Sigmoid colon (tissue), 7 donors: ENCODE data around the gene DLGAP4. TPM values are rescaled to one million over a fixed set of nuclear protein-coding genes. Genes with fewer than 3 reads are reported as not detected.

ENCODE experiments used
- DNase-seq: peaks from one replicate; pipeline ENCODE4 v3.0.0-alpha.2; 2019
- H3K27ac ChIP-seq, 4 donors: fragments of 200-600 bp; sonication (generic); one replicate each; pipeline ENCODE4 v1.5.1; 2016 to 2019; ENCODE audit warnings: mild to moderate bottlenecking in 1 of 4
- H3K27me3 ChIP-seq, 3 donors: fragments of 200-600 bp; sonication (generic); one replicate each; pipeline ENCODE4 v1.5.1; 2019; ENCODE audit warnings: mild to moderate bottlenecking in 1 of 3
- H3K36me3 ChIP-seq, 4 donors: fragments of 200-600 bp; sonication (generic); one replicate each; pipeline ENCODE4 v1.5.1; 2016 to 2019
- H3K4me1 ChIP-seq, 4 donors: fragments of 200-600 bp; sonication (generic); one replicate each; pipeline ENCODE4 v1.5.1; 2017 to 2019
- H3K4me3 ChIP-seq, 4 donors: fragments of 200-600 bp; sonication (generic); one replicate each; pipeline ENCODE4 v1.5.1; 2017 to 2019; ENCODE audit warnings: mild to moderate bottlenecking in 2 of 4, moderate library complexity in 1 of 4
- H3K9me3 ChIP-seq, 4 donors: fragments of 200-600 bp in 3 of 4; sonication (generic) in 3 of 4; one replicate each; pipeline versions ENCODE4 v1.5.1 to v1.6.1; 2013 to 2019
- CTCF ChIP-seq, 4 experiments: fragments of 450-650 bp in 3 of 4; fragments of 200-600 bp in 1 of 4; IDR thresholded peaks; one replicate each; pipeline ENCODE4 v1.5.1; 2016 to 2019; ENCODE audit warnings: antibody characterized with exemption in 4 of 4, mild to moderate bottlenecking in 3 of 4, moderate library complexity in 2 of 4
- EP300 ChIP-seq, 4 donors: sonication (generic); formaldehyde crosslinking; IDR thresholded peaks; one replicate each; pipeline ENCODE4 v1.6.1; 2017; ENCODE audit warnings: antibody characterized with exemption in 4 of 4
- POLR2A ChIP-seq, 2 donors: fragments of 450-650 bp; IDR thresholded peaks; one replicate each; pipeline ENCODE4 v1.6.1; 2016; ENCODE audit warnings: antibody characterized with exemption in 2 of 2, mild to moderate bottlenecking in 2 of 2, moderate library complexity in 2 of 2
- POLR2AphosphoS5 ChIP-seq, 4 donors: sonication (generic); formaldehyde crosslinking; IDR thresholded peaks; one replicate each; pipeline ENCODE4 v1.6.1; 2017; ENCODE audit warnings: antibody characterized with exemption in 4 of 4
- WGBS, 2 donors: extraction: QIAGEN DNeasy Blood & Tissue Kit; methylation state at CpG; one replicate each; pipeline ENCODE4 v1.1.7; 2013; 5-methylcytosine and 5-hydroxymethylcytosine counted together
- intact Hi-C: fragments of 100-400 bp; cut with DNase I; formaldehyde crosslinking; loops from one replicate; pipeline ENCODE4 v1.15.1; 2023
- polyA plus RNA-seq, 3 donors: library from polyadenylated mRNA; stranded (reverse); fragments of 200-250 nt; gene quantifications; one replicate each; pipeline ENCODE4 v1.2.3, GENCODE V29; 2013
- total RNA-seq, 4 donors: library from RNA; depleted of rRNA; stranded (reverse); fragments of >200 nt; gene quantifications; one replicate each; pipeline ENCODE4 v1.1.0, GENCODE V29; 2016
- donor health status: healthy with polysubstance abuse.
- donor health status: Bipolar disorder and iron deficiency.
- donor health status: healthy.

The DLGAP4 gene
- total and polyA plus RNA-seq, 7 donors = 21.0 to 60.7 (median 36.9) TPM

GRCh38 chr20:36544134-36545018 lies 238.2 kb downstream of the DLGAP4 start:
- Histone ChIP-seq H3K27ac (peak overlapping the region; percentile 98 to 100 (median 99)), H3K36me3 (peaks cover 21 to 58% (median 49%) of the 10 kb centered on the region in 4 donors), H3K9me3 (no peaks in the 10 kb centered on the region), H3K27me3 (no peaks in the 10 kb centered on the region), H3K4me1 (peaks cover 0 to 82% (median 70%) of the 10 kb centered on the region in 4 donors), H3K4me3 (peak overlapping the region; percentile 83 to 99 (median 94))
- peak; percentile 86 for DNase-seq
- intact Hi-C loops = no loop called here
- TF ChIP-seq POLR2AphosphoS5 (IDR thresholded peaks at IDR 0.05) = peak in 2 of 4 donors; percentile 37 to 48
- TF ChIP-seq CTCF (IDR thresholded peaks at IDR 0.05) = no peak
- TF ChIP-seq EP300 (IDR thresholded peaks at IDR 0.05) = no peak
- WGBS, 2 donors = 83 to 85% methylated on average over 15 of the region's 15 CpGs

- no peaks in the 10 kb centered on the region for H3K9me3 ChIP-seq
- peak overlapping the region in 3 of 4 donors; percentile 83 to 96 (median 93) for H3K4me3 ChIP-seq
- H3K36me3 ChIP-seq = peaks cover 21 to 58% (median 52%) of the 10 kb centered on the region in 4 donors
- no peak for DNase-seq
- H3K27ac ChIP-seq = peak overlapping the region; percentile 98 to 100 (median 99)
- no peaks in the 10 kb centered on the region for H3K27me3 ChIP-seq
- peaks cover 2 to 76% (median 61%) of the 10 kb centered on the region in 4 donors for H3K4me1 ChIP-seq
- TF ChIP-seq POLR2A (IDR thresholded peaks at IDR 0.05) (no peak), EP300 (IDR thresholded peaks at IDR 0.05) (no peak), POLR2AphosphoS5 (IDR thresholded peaks at IDR 0.05) (peak in 3 of 4 donors; percentile 14 to 51 (median 51)), CTCF (IDR thresholded peaks at IDR 0.05) (no peak)
- intact Hi-C loops = no loop called here
- WGBS, 2 donors = 78 to 84% methylated on average over 14 of the region's 14 CpGs
Measured at GRCh38 chr20:36546111-36546736, 240.1 kb downstream of the DLGAP4 start.

GRCh38 chr20:36547186-36548005 lies 241.3 kb downstream of the DLGAP4 start:
- Histone ChIP-seq H3K4me1 (peaks cover 2 to 75% (median 60%) of the 10 kb centered on the region in 4 donors), H3K36me3 (peaks cover 21 to 58% (median 52%) of the 10 kb centered on the region in 4 donors), H3K9me3 (no peaks in the 10 kb centered on the region), H3K27me3 (no peaks in the 10 kb centered on the region), H3K27ac (peak overlapping the region; percentile 98 to 100 (median 99)), H3K4me3 (peak overlapping the region in 2 of 4 donors; percentile 83 to 93)
- 86 to 89% methylated on average over 12 of the region's 12 CpGs for WGBS, 2 donors
- intact Hi-C loops = no loop called here
- peak; percentile 66 for DNase-seq
- no peak for TF ChIP-seq EP300 (IDR thresholded peaks at IDR 0.05)
- TF ChIP-seq CTCF (IDR thresholded peaks at IDR 0.05) = no peak
- no peak for TF ChIP-seq POLR2A (IDR thresholded peaks at IDR 0.05)
- TF ChIP-seq POLR2AphosphoS5 (IDR thresholded peaks at IDR 0.05) = no peak

- 78 to 85% methylated on average over 12 of the region's 12 CpGs for WGBS, 2 donors
- peak overlapping the region; percentile 70 to 100 (median 99) for H3K27ac ChIP-seq
- intact Hi-C loops = no loop called here
- DNase-seq = peak; percentile 74
- H3K9me3 ChIP-seq = no peaks in the 10 kb centered on the region
- TF ChIP-seq POLR2A (IDR thresholded peaks at IDR 0.05) = no peak
- peak in 2 of 4 experiments; percentile 10 to 14 for TF ChIP-seq CTCF (IDR thresholded peaks at IDR 0.05)
- peak overlapping the region in 2 of 4 donors; percentile 11 to 13 for H3K4me3 ChIP-seq
- H3K4me1 ChIP-seq = peaks cover 2 to 71% (median 54%) of the 10 kb centered on the region in 4 donors
- H3K36me3 ChIP-seq = peaks cover 21 to 55% (median 50%) of the 10 kb centered on the region in 4 donors
- H3K27me3 ChIP-seq = no peaks in the 10 kb centered on the region
Measured at GRCh38 chr20:36548006-36548315, 241.8 kb downstream of the DLGAP4 start.
